ENCODE data around the gene KCTD8.

- TF ChIP-seq POLR2A (IDR thresholded peaks at IDR 0.05) (no peak), CTCF (IDR thresholded peaks at IDR 0.05 in 4 of 5, conservative IDR thresholded peaks at IDR 0.05 in 1 of 5) (no peak)
These were observed 298.5 kb downstream of the KCTD8 start for GRCh38 chr4:44150091-44150576.

All from gastrocnemius medialis (tissue), 4 donors.